Measurements from ENCODE around the gene SCN3A.

DNA sequence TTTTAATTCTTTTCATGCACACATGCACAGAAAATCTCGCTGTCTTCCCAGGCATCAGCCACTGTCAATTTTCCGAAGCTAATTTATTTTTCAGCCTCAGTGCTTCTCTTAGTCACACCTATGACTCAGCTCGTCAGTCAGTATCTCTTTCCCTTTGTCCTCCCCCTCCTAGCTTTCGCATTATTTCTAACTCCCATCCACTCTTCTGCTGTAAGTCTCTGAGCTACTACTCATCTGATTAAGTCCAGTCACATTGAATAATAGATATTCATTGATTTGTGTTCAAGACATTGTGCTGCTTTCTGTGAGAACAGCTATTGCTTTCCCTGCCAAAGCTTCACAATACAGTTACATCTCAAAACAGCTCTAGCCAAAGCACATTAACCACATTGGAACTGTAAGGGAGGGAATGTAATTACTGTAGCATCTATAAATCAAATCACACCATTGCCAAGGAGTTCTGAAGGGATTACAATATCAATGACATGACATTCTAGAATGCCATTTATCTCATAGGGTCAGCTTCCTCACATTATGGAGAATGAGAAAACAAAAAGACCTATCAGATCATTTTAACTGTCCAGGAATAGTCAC lies 89.4 kb downstream of the SCN3A start:
- TF ChIP-seq POLR2A (IDR thresholded peaks at IDR 0.05) = no peak
- TF ChIP-seq, protein P1, sequence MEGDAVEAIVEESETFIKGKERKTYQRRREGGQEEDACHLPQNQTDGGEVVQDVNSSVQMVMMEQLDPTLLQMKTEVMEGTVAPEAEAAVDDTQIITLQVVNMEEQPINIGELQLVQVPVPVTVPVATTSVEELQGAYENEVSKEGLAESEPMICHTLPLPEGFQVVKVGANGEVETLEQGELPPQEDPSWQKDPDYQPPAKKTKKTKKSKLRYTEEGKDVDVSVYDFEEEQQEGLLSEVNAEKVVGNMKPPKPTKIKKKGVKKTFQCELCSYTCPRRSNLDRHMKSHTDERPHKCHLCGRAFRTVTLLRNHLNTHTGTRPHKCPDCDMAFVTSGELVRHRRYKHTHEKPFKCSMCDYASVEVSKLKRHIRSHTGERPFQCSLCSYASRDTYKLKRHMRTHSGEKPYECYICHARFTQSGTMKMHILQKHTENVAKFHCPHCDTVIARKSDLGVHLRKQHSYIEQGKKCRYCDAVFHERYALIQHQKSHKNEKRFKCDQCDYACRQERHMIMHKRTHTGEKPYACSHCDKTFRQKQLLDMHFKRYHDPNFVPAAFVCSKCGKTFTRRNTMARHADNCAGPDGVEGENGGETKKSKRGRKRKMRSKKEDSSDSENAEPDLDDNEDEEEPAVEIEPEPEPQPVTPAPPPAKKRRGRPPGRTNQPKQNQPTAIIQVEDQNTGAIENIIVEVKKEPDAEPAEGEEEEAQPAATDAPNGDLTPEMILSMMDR (IDR thresholded peaks at IDR 0.05) = no peak
